Suprapubic skin (tissue), 4 donors: ENCODE data around the gene ADTRP.

Source experiments
- EP300 ChIP-seq: sonication (generic); formaldehyde crosslinking; IDR thresholded peaks from one replicate; pipeline ENCODE4 v1.6.1; 2017; ENCODE audit warnings: antibody characterized with exemption
- POLR2A ChIP-seq, 2 donors: fragments of 450-650 bp; IDR thresholded peaks; one replicate each; pipeline ENCODE4 v1.6.1; 2017; ENCODE audit warnings: antibody characterized with exemption in 2 of 2, mild to moderate bottlenecking in 2 of 2, moderate library complexity in 2 of 2
- POLR2AphosphoS5 ChIP-seq, 3 donors: sonication (generic); formaldehyde crosslinking; IDR thresholded peaks; one replicate each; pipeline ENCODE4 v1.6.1; 2017; ENCODE audit warnings: antibody characterized with exemption in 3 of 3
- TF ChIP-seq, protein P1 (sequence below), 2 donors: fragments of 200-600 bp in 1 of 2; fragments of 450-650 bp in 1 of 2; sonication (generic) in 1 of 2; IDR thresholded peaks; one replicate each; pipeline ENCODE4 v1.5.1; 2016 to 2019; ENCODE audit warnings: antibody characterized with exemption in 2 of 2, mild to moderate bottlenecking in 1 of 2, moderate library complexity in 1 of 2

- TF ChIP-seq, protein P1, sequence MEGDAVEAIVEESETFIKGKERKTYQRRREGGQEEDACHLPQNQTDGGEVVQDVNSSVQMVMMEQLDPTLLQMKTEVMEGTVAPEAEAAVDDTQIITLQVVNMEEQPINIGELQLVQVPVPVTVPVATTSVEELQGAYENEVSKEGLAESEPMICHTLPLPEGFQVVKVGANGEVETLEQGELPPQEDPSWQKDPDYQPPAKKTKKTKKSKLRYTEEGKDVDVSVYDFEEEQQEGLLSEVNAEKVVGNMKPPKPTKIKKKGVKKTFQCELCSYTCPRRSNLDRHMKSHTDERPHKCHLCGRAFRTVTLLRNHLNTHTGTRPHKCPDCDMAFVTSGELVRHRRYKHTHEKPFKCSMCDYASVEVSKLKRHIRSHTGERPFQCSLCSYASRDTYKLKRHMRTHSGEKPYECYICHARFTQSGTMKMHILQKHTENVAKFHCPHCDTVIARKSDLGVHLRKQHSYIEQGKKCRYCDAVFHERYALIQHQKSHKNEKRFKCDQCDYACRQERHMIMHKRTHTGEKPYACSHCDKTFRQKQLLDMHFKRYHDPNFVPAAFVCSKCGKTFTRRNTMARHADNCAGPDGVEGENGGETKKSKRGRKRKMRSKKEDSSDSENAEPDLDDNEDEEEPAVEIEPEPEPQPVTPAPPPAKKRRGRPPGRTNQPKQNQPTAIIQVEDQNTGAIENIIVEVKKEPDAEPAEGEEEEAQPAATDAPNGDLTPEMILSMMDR (IDR thresholded peaks at IDR 0.05) = no peak
- TF ChIP-seq EP300 (no peak), POLR2A (IDR thresholded peaks at IDR 0.05) (no peak), POLR2AphosphoS5 (IDR thresholded peaks at IDR 0.05) (no peak)
Observed at GRCh38 chr6:11750682-11751081, 27.9 kb downstream of the ADTRP start.
